Stimulated activated CD8-positive, alpha-beta memory T cell treated with anti-CD3 and anti-CD28 coated beads, Interleukin-12 subunit alpha, Interleukin-12 subunit beta, amount 100 ng/mL, for 24 hours (primary cell): ENCODE measurements around the gene GPR158.
"Not testable (repeated sequence)": the region's sequence is repeated elsewhere in the genome, so short reads cannot be mapped to it uniquely, and the experiment has no call there.

Source experiments
- DNase-seq: peaks from one replicate; pipeline ENCODE4 v3.0.0-alpha.2; 2020; ENCODE audit errors: extremely low read depth

The GPR158 gene

GRCh38 chr10:25174461-25175230 lies at the start of gene GPR158:
Gene GPR158, plus strand, starts transcription at chr10:25175001. Its CDS starts 420 bp downstream, at chr10:25175421.
- DNase-seq, result peak; percentile 34

GRCh38 chr10:25125201-25125611 lies 49.6 kb upstream of the GPR158 start:
- no peak for DNase-seq

GRCh38 chr10:25129592-25129991 lies 45.2 kb upstream of the GPR158 start:
- no peak for DNase-seq

- no peak for DNase-seq
Observed at GRCh38 chr10:25130906-25131305, 43.9 kb upstream of the GPR158 start.

- no peak for DNase-seq
Observed at GRCh38 chr10:25142116-25142864, 32.5 kb upstream of the GPR158 start.

GRCh38 chr10:25157650-25158049 lies 17.2 kb upstream of the GPR158 start:
- DNase-seq, result no peak

GRCh38 chr10:25159591-25159990 lies 15.2 kb upstream of the GPR158 start:
- no peak for DNase-seq

- DNase-seq, result no peak
Observed at GRCh38 chr10:25162391-25162790, 12.4 kb upstream of the GPR158 start.

- DNase-seq, result not testable (repeated sequence)
Observed at GRCh38 chr10:25163464-25163863, 11.3 kb upstream of the GPR158 start.

- DNase-seq, result no peak
Observed at GRCh38 chr10:25169740-25170139, 5.1 kb upstream of the GPR158 start.

- no peak for DNase-seq
Observed at GRCh38 chr10:25170627-25171026, 4.2 kb upstream of the GPR158 start.

- no peak for DNase-seq
Observed at GRCh38 chr10:25175527-25176420, 973 bp downstream of the GPR158 start.

- no peak for DNase-seq
Observed at GRCh38 chr10:25176421-25176968, 1.7 kb downstream of the GPR158 start.

GRCh38 chr10:25177093-25177753 lies 2.4 kb downstream of the GPR158 start:
- no peak for DNase-seq

GRCh38 chr10:25177754-25178135 lies 2.9 kb downstream of the GPR158 start:
- DNase-seq, result no peak

GRCh38 chr10:25178411-25178810 lies 3.6 kb downstream of the GPR158 start:
- DNase-seq, result no peak

- DNase-seq, result no peak
Observed at GRCh38 chr10:25180801-25181200, 6.0 kb downstream of the GPR158 start.

GRCh38 chr10:25182636-25183035 lies 7.8 kb downstream of the GPR158 start:
- no peak for DNase-seq

- DNase-seq, result no peak
Observed at GRCh38 chr10:25191162-25191895, 16.5 kb downstream of the GPR158 start.

- DNase-seq, result no peak
Observed at GRCh38 chr10:25198151-25198550, 23.4 kb downstream of the GPR158 start.
